Karpas-422 (cell line): ENCODE results near the gene NRXN3. TPM values are rescaled to one million over a fixed set of nuclear protein-coding genes. Genes with fewer than 3 reads are reported as not detected.

ENCODE experiments used
- DNase-seq: peaks from one replicate; pipeline ENCODE4 v3.0.0-alpha.2; 2015
- H2AFZ ChIP-seq: fragments of 200-600 bp; sonication (generic); 2 replicates; pipeline ENCODE4 v1.6.1; 2014; ENCODE audit warnings: antibody characterized with exemption, low read length, mixed read lengths
- H3K27ac ChIP-seq: fragments of 200-600 bp; sonication (generic); 2 replicates; pipeline ENCODE4 v1.5.1; 2014; ENCODE audit warnings: mild to moderate bottlenecking, low read length, moderate library complexity
- H3K27me3 ChIP-seq: fragments of 200-600 bp; sonication (generic); 2 replicates; pipeline ENCODE4 v1.6.1; 2014; ENCODE audit warnings: low read length, mixed read lengths
- H3K36me3 ChIP-seq: fragments of 200-600 bp; sonication (generic); 2 replicates; pipeline ENCODE4 v1.6.1; 2014; ENCODE audit warnings: low read length, mixed read lengths; ENCODE audit not compliant: insufficient read depth
- H3K4me1 ChIP-seq: fragments of 200-600 bp; sonication (generic); 2 replicates; pipeline ENCODE4 v1.6.1; 2014; ENCODE audit warnings: mild to moderate bottlenecking, low read length, mixed read lengths
- H3K4me2 ChIP-seq: fragments of 200-600 bp; sonication (generic); 2 replicates; pipeline ENCODE4 v1.6.1; 2014; ENCODE audit warnings: low read length, low read depth, mild to moderate bottlenecking; ENCODE audit not compliant: poor library complexity, severe bottlenecking
- H3K4me3 ChIP-seq: fragments of 200-600 bp; sonication (generic); 2 replicates; pipeline ENCODE4 v1.5.1; 2014; ENCODE audit warnings: mild to moderate bottlenecking, antibody characterized with exemption, low read length, mixed read lengths
- H3K79me2 ChIP-seq: fragments of 200-600 bp; sonication (generic); 2 replicates; pipeline ENCODE4 v1.6.1; 2014; ENCODE audit warnings: mild to moderate bottlenecking, low read length, mixed read lengths
- H3K9ac ChIP-seq: fragments of 200-600 bp; sonication (generic); 2 replicates; pipeline ENCODE4 v1.6.0; 2014; ENCODE audit warnings: low read length
- H3K9me2 ChIP-seq: fragments of 200-600 bp; sonication (generic), shearing (Covaris generic); replicated peaks from 2 replicates; pipeline ENCODE4 v1.6.0; 2014; ENCODE audit warnings: mild to moderate bottlenecking, low read length, moderate library complexity; ENCODE audit not compliant: insufficient read depth
- H3K9me3 ChIP-seq: fragments of 300-700, 200-600 bp; sonication (generic); 2 replicates; pipeline ENCODE4 v1.6.1; 2014; ENCODE audit warnings: low read length, mixed read lengths
- H4K20me1 ChIP-seq: fragments of 200-600 bp; sonication (generic); 2 replicates; pipeline ENCODE4 v1.6.1; 2014; ENCODE audit warnings: mild to moderate bottlenecking, antibody characterized with exemption, low read length, low read depth; ENCODE audit not compliant: insufficient read depth
- total RNA-seq: library from RNA; depleted of rRNA; stranded (reverse); fragments of >200 nt; shearing (Covaris generic); gene quantifications from 2 replicates; pipeline ENCODE4 v1.2.3, GENCODE V29; 2014; ENCODE audit warnings: low replicate concordance

The NRXN3 gene
- total RNA-seq, 1 experiment from 2014 or later: not detected

DNA sequence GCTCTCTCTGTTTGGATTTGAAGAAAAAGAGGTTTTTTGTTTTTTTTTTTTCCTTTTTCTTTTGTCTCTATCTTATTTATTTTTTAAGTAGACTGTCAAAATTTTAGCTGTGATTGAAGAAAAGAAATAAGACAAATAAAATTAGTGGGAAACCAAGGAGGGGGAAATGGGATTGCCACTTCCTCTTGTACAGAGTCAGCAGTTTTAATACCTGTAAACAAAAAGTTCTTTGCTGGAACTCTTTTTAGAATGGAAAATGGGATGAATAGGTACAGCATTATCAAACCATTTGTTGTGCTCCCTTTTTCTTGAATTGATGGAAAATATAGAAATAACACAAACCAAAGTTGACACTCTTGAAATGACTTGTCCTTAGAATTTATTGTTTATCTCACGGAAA, 1360.4 kb downstream of the NRXN3 start:
- no peaks in the 10 kb centered on the region for H3K79me2 ChIP-seq
- H3K36me3 ChIP-seq: no peaks in the 10 kb centered on the region
- H3K9me2 ChIP-seq: no peaks in the 10 kb centered on the region
- H3K9ac ChIP-seq: no peak overlapping the region
- H3K4me2 ChIP-seq: no peak overlapping the region
- H3K4me1 ChIP-seq: no peaks in the 10 kb centered on the region
- DNase-seq: no peak
- no peak overlapping the region for H3K27ac ChIP-seq
- H3K4me3 ChIP-seq: no peak overlapping the region
- H3K9me3 ChIP-seq: no peaks in the 10 kb centered on the region
- no peaks in the 10 kb centered on the region for H3K27me3 ChIP-seq
- no peaks in the 10 kb centered on the region for H4K20me1 ChIP-seq
- H2AFZ ChIP-seq: no peak overlapping the region

DNA sequence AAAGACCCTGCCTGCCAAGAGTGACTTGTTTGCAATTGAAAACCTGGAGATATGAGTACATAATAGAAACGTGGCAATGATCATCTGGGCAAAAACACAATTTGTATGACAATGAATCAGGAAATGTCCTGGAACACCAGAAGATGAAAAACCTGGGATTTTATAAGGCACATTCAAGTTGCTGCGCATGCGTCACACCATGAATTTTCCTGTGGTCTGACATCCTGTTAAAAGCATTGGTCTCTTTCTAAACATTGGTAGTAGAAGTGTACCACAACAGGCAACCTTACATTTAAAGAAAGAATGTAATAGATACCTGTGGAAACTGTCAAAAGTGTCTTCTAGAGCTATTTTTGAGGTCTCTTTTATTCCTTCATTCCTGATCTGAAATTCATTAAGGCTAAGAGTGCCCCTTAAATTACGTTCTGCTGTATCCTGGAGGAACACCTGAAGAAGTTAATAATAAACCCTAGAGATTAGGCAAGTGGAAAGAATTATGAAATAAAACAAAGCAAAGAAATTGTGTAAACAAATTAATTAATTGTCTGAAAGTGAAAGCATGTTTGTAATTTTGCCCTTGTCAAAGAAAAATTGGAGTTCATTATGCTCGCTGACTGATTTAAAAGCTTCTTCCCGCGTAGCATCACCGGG, 1364.7 kb downstream of the NRXN3 start:
- H3K4me3 ChIP-seq: no peak overlapping the region
- no peaks in the 10 kb centered on the region for H3K9me2 ChIP-seq
- H3K4me2 ChIP-seq: no peak overlapping the region
- no peaks in the 10 kb centered on the region for H3K4me1 ChIP-seq
- H2AFZ ChIP-seq: no peak overlapping the region
- no peaks in the 10 kb centered on the region for H4K20me1 ChIP-seq
- no peaks in the 10 kb centered on the region for H3K9me3 ChIP-seq
- H3K27me3 ChIP-seq: no peaks in the 10 kb centered on the region
- H3K9ac ChIP-seq: no peak overlapping the region
- H3K36me3 ChIP-seq: no peaks in the 10 kb centered on the region
- no peaks in the 10 kb centered on the region for H3K79me2 ChIP-seq
- H3K27ac ChIP-seq: no peak overlapping the region
- no peak for DNase-seq

DNA sequence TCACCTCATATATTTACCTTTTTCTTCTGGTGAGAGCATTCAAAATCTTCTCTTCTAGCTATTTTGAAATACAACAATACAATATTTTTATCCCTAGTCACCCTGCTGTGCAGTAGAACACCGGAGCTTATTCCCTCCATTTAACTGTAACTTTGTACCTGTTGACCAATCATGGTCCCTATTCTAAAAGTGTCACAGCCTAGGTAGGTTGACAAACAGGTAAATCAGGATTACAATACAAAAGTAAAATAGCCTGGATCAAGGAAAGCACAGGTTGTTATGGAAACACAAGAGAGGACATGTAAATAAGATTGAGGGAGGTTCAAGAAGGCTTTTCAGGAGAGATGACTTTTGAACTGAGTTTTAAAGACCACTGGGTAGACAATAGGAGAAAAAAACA, 1370.2 kb downstream of the NRXN3 start:
- DNase-seq: no peak
- Histone ChIP-seq H4K20me1 (no peaks in the 10 kb centered on the region), H3K36me3 (no peaks in the 10 kb centered on the region), H3K9ac (no peak overlapping the region), H3K27me3 (no peaks in the 10 kb centered on the region), H3K27ac (no peak overlapping the region), H3K9me3 (no peaks in the 10 kb centered on the region), H3K79me2 (no peaks in the 10 kb centered on the region), H3K4me3 (no peak overlapping the region), H3K9me2 (no peaks in the 10 kb centered on the region), H2AFZ (no peak overlapping the region), H3K4me1 (no peaks in the 10 kb centered on the region), H3K4me2 (no peak overlapping the region)

DNA sequence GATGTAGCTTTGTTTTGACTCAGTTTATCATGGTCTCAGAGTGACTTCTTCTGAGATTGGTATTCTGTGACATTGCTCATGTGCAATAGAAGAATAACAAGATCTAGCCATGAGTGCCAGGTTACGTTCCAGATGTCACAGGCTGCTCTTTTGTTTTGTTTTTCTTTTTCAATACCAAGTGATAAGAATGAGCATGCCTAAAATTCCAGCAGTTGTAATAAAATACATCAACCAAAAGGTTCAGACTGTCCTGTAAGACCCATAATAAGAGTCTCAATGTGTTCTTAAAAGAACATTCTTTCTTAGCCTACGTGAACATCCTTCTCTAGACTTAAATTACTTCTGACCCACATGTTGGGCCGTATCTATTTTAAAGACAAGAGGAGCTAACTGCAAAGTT, 1371.9 kb downstream of the NRXN3 start:
- H3K36me3 ChIP-seq: no peaks in the 10 kb centered on the region
- no peak overlapping the region for H3K9ac ChIP-seq
- H3K27me3 ChIP-seq: no peaks in the 10 kb centered on the region
- H3K4me1 ChIP-seq: no peaks in the 10 kb centered on the region
- H3K9me2 ChIP-seq: no peaks in the 10 kb centered on the region
- no peak overlapping the region for H3K4me3 ChIP-seq
- no peaks in the 10 kb centered on the region for H3K79me2 ChIP-seq
- H3K4me2 ChIP-seq: no peak overlapping the region
- no peak for DNase-seq
- no peaks in the 10 kb centered on the region for H4K20me1 ChIP-seq
- H3K9me3 ChIP-seq: no peaks in the 10 kb centered on the region
- H2AFZ ChIP-seq: no peak overlapping the region
- no peak overlapping the region for H3K27ac ChIP-seq

DNA sequence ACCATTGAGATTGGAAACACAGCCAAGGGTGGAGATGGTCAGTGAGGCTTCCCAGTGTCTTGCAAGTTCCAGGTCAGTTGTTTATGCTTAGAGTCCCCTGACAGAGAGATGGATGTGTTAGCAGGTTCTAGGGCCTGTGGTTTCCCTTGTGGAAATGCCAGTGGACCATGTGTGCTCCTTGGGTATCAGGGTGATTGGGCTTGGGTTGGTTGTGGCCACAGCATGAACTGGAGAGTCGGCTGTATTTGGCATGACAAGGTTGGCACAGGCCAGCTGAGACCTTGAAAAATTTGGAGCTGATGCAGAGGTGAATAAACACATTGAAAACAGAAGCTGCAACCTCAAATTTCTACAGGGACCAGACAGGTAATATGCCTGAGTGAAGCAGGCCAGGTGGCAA, 1373.2 kb downstream of the NRXN3 start:
- no peaks in the 10 kb centered on the region for H3K36me3 ChIP-seq
- H3K9me2 ChIP-seq: no peaks in the 10 kb centered on the region
- no peaks in the 10 kb centered on the region for H3K4me1 ChIP-seq
- H3K79me2 ChIP-seq: no peaks in the 10 kb centered on the region
- no peaks in the 10 kb centered on the region for H3K9me3 ChIP-seq
- no peak overlapping the region for H3K4me2 ChIP-seq
- no peak overlapping the region for H3K4me3 ChIP-seq
- no peaks in the 10 kb centered on the region for H3K27me3 ChIP-seq
- no peaks in the 10 kb centered on the region for H4K20me1 ChIP-seq
- no peak for DNase-seq
- no peak overlapping the region for H3K9ac ChIP-seq
- H3K27ac ChIP-seq: no peak overlapping the region
- H2AFZ ChIP-seq: no peak overlapping the region

DNA sequence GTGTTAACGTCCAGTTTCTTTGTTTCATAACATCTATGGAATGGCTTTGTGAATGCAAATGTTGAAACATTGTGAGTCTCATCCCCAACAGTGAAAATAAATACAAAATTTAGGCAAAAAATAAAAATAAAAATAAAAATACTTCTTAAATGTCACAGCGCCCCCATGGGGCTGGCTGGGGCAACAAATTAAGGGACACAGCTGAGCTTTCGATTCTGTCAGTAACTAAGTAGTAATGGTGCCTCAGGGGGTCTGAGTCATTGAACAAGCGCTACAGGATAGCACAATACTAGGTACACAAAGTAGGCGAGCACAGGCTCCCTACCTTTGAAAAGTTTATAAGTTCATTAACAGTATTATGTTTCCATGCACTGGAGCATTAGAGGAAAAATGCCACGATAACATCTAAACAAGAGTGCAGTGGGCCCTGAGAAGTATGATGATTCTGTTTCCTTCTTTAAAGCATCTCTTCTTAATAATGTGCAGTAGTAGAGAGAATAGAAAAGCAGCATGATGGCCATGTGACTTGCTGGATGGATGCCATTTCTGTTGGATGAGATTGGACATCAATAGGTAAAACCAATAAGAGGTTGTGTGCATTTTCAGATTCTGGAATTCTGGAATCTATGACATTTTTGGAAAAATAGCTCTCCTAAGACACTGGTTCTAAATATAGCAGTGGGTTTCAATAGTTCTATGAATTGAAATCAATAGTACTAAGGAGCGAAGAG, 1374.0 kb downstream of the NRXN3 start:
- Histone ChIP-seq H3K9me3 (no peaks in the 10 kb centered on the region), H3K4me1 (no peaks in the 10 kb centered on the region), H3K27me3 (no peaks in the 10 kb centered on the region), H3K4me2 (no peak overlapping the region), H3K9me2 (no peaks in the 10 kb centered on the region), H3K4me3 (no peak overlapping the region), H3K9ac (no peak overlapping the region), H3K79me2 (no peaks in the 10 kb centered on the region), H3K36me3 (no peaks in the 10 kb centered on the region), H4K20me1 (no peaks in the 10 kb centered on the region), H2AFZ (no peak overlapping the region), H3K27ac (no peak overlapping the region)
- peak; percentile 65 for DNase-seq

DNA sequence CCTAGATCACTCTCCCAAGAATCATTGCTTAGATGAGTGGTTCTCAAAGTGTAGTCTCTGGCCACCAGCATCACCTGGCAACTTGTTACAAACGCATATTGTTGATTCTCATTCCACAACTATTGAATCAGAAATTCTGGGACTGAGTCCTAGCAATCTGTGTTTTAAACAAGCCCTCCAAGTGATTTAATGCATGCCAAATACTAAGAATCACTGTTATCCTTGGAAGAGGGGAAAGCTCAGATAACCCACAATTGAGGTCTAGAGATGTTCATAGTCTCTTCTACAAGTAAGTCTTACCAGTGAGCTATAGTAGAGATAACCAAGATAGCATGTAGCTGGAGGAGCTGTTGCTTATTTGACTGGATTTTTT, 1374.5 kb downstream of the NRXN3 start:
- DNase-seq: no peak
- H3K36me3 ChIP-seq: no peaks in the 10 kb centered on the region
- H4K20me1 ChIP-seq: no peaks in the 10 kb centered on the region
- H3K9me3 ChIP-seq: no peaks in the 10 kb centered on the region
- no peak overlapping the region for H3K4me3 ChIP-seq
- no peak overlapping the region for H2AFZ ChIP-seq
- no peak overlapping the region for H3K9ac ChIP-seq
- no peaks in the 10 kb centered on the region for H3K4me1 ChIP-seq
- no peak overlapping the region for H3K27ac ChIP-seq
- no peaks in the 10 kb centered on the region for H3K27me3 ChIP-seq
- no peaks in the 10 kb centered on the region for H3K9me2 ChIP-seq
- H3K79me2 ChIP-seq: no peaks in the 10 kb centered on the region
- no peak overlapping the region for H3K4me2 ChIP-seq

DNA sequence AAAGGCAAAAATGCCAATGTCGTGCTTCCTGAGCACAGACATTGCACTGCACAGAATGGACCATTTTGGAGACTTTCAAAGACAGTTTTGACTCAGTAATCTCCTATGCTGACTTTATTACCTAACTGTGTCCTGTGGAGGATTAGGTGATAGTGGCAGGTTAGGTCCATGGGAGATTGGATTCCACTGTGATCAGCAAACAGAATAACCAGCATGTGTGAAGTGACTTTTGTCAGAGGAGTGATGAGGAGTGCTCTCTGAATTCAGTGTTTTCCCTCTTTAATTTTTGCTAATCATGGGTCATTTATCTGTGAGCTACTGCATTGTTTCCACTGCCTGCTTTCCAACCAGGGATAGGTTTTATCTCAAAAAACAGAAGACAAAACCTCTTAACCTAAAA, 1378.7 kb downstream of the NRXN3 start:
- Histone ChIP-seq H3K27me3 (no peaks in the 10 kb centered on the region), H3K27ac (no peak overlapping the region), H3K9ac (no peak overlapping the region), H4K20me1 (no peaks in the 10 kb centered on the region), H3K4me1 (no peaks in the 10 kb centered on the region), H3K79me2 (no peaks in the 10 kb centered on the region), H3K4me3 (no peak overlapping the region), H3K9me3 (no peaks in the 10 kb centered on the region), H3K36me3 (no peaks in the 10 kb centered on the region), H2AFZ (no peak overlapping the region), H3K9me2 (no peaks in the 10 kb centered on the region), H3K4me2 (no peak overlapping the region)
- DNase-seq: no peak
